HG03520 (cell line): ENCODE data around the gene ANG.

Experiments
- ATAC-seq: cut with Tn5 transposase; IDR thresholded peaks from one replicate; pipeline ENCODE4 v1.9.1; 2021; ENCODE audit warnings: mild to moderate bottlenecking, moderate library complexity; ENCODE audit not compliant: unreplicated experiment

The ANG gene

DNA sequence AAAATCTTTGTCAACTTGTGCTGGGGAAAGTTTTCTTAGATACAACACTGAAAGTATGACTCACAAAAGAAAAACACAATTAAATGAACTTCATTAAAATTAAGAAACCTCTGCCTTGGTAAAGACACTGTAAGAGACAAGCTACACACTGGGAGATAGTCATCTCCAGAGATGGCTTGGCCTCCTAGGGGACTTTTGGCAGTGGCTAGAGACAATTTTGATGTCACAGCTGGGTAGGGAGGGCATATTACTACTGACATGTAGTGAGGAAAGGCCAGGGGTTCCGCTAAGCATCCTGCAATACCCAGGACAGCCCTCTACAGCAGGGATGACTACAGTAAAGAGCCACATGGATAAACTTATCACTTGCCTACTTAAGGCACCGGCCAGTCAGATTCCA is 12.9 kb upstream of the ANG start:
- ATAC-seq, result no peak

DNA sequence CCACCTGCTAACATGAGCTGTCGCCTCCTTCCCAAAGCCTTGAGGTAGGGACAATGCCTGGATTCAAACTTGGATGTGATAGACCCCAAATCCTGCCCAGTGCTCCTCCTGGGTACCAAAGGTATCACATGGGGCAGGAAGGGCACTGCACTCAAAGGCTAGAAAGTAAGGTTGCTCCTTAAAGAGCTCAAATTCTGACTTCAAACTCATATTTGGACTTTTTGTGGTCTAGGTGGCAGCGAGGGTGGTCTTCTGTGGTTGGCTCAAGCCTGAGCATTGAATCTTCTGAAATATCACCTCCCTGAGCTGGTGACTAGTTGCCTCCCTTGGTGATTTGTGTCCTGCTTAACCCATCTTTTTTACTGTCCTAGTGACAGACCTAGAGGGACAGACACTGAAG is 12.5 kb upstream of the ANG start:
- no peak for ATAC-seq

DNA sequence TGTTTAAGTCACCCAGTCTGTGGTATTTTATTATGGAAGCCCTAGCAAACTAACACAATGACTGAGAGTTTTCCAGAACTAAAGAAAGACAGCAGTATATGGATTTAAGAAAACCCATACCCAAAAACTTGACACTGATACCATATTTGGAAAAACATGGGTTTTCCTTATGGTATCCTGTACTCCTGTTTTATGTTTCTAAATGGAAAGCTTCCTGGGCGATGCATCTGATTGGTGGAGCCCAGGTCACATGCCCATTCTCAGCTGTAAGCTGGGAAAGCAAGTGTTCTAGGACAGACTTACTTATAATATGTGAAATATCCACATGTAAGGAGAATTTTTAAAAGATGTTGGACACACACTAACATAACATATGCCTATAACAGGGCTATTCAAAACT is 8.7 kb upstream of the ANG start:
- ATAC-seq, result no peak

DNA sequence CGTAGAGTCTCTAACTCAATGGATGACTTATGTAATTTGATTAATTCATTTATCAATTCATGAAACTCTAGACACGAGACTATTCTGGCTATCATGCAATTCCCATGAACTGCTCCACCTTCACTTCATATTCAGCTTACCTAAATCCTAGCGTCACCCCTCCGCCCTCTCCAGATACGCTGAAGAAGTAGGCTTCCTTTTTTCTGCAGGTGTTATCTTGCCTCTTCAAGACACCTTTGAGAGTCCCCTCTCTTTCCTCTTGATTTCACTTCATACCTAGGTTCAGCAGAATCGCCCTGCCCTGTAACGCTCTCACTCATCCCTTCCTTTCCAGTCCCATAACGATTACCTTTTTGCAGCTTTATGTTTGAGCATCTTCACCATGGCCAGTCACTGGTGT is 8.2 kb upstream of the ANG start:
- ATAC-seq, result no peak

DNA sequence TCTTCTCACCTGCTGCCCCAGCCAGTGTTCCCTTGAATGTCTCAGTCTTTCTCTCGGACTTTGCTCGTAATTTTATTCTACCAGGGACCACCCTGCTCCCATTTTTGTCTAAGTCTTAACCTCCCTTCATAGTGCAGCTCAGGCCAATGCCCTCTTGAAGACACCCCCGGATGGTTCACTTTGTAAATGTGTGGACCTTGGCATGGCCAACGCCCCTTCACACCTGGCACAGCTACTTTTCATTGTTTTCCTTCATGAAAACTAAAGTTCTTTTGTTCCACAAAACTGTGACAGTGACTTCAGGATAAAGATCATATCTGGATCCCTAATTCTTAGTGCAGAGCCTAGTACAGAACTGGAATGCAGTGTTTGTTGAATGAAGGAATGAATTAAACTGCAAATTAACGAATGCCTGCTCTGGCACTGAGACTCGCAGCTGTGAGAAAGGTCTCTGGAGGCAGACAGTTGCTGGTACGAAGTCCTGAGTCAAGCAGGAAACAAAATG is 7.7 kb upstream of the ANG start:
- peak; percentile 30 for ATAC-seq

DNA sequence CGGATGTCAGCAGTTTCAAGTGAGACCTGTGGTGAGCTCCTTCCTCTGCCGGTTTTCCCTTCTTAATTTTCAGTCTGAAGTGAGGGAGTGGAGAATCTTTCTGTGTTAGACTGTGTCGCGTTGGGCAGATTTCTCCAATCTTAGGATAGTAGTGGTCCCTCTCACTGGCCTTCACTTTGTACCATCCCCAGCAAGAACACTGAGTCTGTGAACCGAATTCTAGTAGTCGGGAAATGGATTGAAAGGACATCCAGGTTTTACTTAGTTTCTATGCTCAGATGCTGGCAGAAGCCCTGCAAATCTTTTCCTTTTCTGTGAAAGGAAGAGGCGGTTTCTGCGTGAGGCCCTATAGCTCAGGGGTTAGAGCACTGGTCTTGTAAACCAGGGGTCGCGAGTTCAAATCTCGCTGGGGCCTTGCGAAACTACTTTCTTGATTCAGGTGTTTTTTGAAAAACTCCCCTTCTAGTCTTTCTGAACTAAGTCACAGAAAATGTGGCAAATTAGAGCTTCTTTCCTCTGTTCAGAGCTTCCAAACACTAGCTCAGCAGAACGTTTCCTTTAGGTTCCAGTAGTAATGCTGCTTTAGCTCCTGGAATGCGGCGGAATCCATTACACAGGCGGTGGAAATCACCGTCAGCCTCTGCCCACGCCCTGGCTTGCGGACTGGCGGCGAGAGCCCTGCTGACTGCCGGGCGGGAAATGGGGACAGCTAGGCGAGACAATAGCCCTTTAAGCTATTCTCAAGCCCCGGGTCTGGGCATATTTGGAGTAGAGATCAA is 7.0 kb upstream of the ANG start:
- ATAC-seq, result peak; percentile 20

DNA sequence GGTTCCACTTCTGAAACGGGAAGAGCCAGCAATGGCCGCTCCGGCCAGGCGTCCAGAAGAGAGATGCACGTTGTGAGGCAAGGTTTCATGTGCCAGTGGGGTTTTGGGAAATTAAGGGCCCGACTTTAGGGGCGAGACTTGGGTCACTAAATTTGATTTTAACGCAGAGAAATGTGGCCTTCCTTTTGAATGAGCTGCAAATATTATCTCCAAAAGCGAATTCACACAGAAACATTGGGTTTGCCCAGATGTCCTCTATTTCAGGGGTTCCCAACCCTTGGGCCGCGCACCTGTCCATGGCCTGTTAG is 6.5 kb upstream of the ANG start:
- ATAC-seq, result no peak

DNA sequence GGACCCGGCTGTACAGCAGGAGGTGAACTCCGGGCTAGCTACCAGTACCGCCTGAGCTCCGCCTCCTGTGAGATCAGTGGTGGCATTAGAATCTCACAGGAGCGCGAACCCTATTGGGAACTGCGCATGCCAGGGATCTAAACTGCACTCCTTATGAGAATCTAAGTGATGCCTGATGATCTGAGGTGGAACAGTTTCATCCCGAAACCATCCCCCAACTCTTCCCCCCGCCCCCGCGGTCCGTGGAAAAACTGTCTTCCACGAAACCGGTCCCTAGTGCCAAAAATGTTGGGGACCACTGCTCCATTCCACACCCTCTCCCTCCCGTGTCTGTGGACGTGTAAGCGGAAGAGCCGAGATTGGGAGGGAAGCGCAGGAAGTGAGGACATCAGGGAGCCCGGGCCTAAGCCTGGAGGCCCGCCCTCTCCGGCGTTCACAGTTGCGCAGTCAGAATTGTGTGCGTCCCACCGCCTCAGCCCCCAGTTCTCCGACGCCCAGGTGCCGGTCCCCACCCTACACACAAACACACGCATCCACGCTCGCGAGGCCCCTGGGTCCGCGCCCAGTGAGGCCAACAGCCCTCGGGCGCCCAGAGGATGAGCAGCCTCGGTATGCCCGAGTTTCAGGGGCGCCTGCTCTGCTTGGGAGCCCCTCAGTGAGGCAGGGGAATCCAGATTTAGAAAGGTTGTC is 6.0 kb upstream of the ANG start:
- peak; percentile 34 for ATAC-seq

DNA sequence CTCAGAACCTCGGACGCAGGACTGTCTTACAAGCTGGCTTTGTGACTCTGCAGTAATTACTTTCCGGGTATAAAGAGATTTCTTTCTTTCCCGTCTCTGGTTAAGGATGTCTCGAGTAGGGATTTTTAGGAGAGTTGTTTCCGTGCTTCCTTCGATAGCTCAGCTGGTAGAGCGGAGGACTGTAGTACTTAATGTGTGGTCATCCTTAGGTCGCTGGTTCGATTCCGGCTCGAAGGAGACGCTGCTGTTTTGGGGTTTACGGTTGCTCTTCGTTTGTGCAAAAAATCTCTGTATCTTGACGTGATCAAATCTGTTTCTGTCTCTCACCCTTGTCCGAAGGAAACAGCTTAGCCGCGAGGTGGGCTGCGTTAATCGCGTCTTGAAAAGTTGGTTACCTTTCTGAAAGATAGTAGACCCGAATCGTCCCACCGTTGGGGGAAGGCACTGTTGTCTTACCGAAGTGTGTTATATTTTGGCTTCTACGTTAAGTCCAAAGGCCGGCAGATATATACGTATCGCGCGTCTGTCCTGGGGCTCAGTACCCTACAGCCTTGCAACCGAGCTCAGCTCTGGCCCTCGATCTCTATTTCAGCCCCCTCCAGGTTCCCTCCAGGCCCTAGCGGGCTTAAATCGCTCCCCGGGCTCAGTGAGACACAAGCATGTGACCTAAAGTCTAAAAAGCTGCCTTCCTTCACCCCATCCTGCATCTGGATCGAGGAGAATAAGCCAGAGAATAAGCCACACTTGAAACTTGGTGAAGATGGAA is 5.3 kb upstream of the ANG start:
- peak; percentile 28 for ATAC-seq

DNA sequence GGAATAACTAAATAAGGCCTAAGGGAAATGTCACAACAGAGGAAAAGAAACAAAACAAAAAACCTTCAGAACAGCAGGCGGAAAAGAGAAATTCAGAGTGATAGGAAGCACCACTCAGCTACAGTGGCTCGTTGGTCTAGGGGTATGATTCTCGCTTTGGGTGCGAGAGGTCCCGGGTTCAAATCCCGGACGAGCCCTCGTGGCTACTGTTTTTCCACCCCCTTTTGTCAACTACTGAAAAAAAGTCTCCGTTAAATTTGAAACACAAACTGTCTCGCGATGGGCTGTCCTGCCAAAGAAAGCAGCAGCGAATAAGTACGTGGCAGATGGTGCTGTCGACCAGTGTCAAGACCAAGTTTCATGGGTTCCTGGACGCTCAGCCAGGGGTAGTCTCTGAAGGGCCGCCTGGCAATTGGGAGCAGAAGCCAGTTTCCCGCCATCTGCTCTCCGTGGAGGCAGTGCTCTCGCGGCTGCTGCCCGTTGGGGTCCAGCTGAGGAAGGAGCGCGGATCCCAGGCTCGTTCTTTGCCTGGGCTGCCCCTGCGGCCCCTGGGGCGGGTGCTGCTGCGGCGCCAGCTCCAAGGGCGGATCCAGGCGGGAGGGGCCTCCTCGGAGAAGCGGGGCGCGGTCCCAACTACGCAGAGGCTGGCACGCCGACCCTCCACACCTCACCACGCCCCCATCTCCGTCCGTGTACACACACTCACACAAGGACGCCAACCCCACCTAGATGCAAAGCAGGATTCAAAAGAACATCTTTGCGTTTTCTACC is 4.5 kb upstream of the ANG start, which contains the start of gene RNASE4:
Gene RNASE4, plus strand, starts transcription at position 670 of the 771 bp plus-strand sequence. CDS start 14,812 bp downstream, outside the sequence.
- ATAC-seq, result no peak

DNA sequence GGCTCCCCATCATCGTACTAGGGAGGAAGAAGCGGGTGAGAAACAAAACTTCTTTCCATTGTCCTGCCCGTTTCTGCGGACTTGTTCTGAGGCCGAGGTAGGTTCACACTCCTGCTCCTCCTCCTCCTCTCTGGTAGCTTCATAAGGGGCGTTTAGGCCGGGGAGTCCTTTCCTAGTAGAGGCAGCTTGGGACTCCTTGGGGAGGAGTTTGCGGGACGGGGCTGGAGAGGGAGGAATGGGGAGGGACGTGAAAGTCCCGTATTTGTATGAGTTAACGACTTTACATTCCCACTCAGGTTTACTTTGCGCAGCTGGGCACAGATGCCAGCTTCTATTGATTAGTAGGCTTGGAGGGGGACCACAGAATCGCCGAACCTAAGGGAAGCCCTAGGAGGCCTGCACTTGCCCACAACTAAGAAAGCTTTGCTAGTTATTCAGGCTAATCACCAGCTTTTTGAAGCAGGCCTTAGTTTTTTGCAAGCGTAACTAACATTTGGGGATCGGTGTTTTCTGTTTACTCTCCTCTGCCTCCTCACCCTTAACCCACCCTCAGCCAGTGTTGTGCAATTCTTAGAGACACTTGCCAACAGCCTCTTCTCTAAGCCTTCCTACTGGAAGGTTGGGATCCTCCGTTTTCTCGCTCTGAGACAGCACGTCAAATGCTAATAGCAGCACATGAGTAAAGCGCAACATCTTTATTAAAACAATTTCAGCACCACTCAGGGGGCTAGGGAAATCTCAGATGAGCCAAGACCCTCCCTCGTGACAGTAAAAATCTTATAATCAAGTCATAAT is 3.7 kb upstream of the ANG start:
- no peak for ATAC-seq

DNA sequence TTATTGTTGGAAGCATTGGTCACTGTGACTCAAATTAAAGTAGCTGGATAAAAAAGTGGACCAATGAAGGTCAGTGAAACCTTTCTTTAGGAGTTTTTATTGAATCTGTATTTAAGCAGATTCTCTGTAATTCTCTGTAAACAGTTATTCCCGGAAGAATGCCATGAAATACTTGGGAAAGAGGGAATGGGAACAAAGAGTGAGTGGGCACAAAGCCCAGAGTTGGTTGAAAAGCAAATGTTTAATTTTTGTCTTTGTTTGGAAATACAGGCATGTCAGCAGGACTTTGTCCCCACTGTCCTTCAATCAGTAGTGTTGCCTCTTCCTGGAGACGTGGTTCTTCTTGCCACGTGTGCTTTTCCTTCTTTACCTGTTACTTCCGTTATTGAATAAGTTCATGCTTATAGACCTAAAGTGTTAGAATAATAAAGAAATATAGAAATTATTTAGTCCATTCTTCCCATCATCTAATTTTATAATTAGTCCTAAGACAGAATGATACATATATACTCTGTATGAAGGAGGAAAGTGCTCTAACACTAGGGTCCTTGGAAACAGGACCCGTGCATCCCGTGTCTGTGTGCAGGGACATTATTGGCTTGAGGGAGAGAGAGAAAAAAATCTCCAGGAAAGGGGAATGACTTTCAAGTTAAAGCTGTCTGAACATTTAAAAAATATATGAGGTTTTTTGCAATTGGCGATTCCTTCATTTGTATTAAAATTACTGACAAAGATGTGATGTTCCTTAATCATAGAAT is 2.0 kb upstream of the ANG start:
- ATAC-seq, result no peak

DNA sequence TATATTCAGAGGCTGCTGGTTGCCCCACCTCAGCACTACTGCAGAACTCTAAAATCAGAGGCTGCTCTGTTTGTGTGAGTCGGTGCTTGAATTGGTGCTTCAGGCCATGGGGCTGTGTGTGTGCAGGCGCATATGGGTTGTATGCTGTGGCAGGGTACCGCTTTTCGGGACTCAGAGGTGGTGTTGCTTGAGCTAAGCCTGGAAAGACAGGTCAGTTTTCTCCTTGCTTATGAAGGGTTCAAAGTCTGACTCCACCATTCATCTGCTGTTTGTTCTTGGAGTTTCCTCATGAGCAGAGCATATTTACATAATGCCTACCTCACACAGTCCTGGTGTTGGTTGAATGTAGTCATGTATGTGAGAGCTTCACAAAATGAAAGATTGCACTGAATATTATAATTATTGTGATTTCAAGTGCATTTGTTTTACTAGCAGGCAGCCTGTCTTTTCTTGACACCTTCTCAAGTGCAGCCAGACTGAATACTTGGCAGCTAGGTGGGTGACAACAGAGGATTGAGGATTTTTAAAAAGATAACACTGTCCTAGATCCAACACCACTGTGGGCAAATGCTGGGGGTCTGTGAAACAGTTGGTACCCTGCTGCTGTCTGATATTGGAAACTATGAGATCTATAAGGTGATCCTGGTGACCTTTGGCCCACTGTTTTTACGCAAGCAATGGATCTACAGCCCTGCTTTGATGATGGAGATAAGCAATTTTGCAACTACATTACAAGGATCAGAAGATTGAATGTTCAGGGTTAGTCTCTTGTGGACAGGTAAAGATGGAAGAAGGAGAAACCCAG is 1.0 kb upstream of the ANG start:
- no peak for ATAC-seq

DNA sequence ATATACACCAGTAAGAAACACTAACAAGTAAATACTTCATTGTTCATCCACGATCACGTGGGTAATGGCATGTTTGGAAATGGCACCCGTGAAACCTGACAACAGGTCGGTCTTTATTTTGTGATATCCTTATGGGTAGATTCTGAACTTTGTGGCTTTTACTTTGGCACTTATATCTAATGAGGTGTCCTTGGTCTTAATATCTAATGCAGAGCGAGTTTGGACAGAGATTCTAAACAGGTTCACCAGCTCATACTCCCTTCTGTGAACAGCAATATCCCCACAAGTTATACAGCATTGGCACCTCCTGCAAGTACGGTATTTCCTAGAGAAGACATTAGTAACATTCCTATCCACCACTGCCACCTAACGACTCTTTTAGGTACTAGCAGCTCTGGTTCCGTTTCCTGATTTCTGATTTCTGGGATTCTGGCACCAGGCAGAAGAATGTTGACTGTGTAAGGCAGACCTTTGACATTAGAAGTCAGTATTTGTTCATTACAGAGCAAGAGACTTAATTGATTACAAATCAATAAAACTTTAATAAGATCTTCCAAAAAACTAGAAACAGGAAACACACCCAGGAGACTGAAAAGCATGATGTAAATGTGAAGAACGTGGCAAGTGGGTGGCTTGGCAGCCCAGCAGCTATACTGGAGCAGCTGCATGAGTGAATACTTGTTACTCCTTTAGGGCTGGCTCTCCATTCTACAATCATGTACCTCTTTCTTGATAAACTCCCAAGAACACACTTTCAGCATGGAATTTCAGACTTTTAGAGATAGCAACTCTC is 2.5 kb downstream of the ANG start:
- no peak for ATAC-seq

DNA sequence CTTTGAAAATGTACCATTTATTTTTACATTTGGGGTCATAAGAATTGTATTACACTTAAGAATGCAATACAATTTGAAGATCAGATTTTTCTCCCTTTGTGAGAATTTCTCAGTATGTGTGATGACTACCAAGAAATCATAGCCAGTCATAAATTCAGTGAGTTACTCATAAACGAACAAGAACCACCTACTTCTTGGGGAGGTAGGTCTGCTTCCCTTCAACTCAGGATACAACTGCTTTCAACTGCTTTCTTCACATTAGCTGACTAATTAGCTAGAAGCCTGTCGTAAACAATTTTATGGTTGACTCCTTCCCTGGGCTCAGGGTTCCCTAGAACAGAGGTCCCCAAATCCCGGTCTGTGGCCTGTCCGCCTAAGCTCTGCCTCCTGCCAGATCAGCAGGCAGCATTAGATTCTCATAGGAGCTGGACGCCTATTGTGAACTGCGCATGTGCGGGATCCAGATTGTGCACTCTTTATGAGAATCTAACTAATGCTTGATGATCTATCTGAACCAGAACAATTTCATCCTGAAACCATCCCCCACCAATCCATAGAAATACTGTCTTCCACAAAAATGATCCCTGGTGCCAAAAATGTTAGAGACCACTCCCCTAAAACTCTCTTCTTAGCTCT is 3.7 kb downstream of the ANG start:
- ATAC-seq, result no peak

DNA sequence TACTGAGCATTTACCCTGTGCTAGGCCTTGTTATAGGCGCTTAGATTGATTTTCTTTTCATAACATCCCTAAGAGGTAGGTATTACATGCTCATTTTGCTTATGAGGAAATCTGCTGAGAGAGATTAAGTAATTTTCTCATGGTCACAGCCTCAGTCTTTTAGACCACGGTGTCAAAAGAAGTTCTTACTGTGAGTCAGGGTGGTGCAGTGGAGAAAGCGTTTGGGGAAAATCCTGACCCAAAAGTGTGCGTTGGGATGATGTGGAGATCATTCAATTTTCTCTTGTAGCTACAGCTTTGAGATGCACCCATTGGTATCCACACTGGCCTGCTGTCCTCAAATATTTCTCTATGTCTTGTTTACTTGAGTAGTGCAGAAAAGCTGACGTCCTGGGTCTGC is 8.2 kb downstream of the ANG start:
- ATAC-seq, result no peak

DNA sequence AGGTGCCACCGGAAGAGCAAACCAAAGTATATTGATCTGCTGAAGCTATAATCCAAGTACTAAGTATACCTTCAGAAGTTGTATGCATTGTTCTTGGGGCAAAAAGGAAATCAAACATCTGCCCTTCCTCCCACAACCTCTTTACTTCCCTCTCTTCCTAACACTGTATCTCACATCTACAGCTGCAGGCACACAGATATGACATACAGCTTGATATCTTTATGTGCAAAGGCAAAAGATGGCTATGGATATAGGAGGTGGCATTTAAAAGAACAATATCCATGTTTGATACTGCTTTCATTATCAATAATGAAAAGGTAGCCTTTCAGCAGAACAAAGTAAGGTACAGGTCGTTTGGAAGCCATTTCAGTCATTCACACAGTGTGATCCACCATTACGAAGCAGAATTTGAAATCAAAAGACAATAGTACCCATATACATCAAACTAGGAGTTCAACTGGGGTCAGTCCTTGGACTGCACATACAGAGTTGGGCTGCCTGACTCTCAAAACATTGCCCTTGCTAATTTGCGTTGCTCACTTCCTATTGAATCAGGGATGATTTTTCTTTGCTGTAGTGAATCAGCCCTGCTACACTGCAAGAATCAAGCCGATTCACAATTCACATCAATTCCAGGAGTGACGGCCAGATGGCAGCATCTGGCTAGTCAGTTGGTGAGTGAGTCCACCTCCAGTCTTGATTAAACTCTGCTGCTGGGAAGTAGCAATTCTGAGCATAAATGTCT is 8.9 kb downstream of the ANG start:
- ATAC-seq, result no peak
